ENCODE measurements around the gene ASIP. TPM values are rescaled to one million over a fixed set of nuclear protein-coding genes. Genes with fewer than 3 reads are reported as not detected.

The ASIP gene
- total RNA-seq, 1 experiment from 2014 or later: not detected

GRCh38 chr20:34300809-34301586 is 59.8 kb downstream of the ASIP start:
- Histone ChIP-seq H4K20me1 (ENCODE audit: control insufficient read depth, insufficient read depth, insufficient read length) (no peaks in the 10 kb centered on the region), H3T11ph (ENCODE audit: low read length) (no peak overlapping the region), H4K5ac (ENCODE audit: insufficient read length, low read depth, low read length) (no peak overlapping the region), H4K91ac (ENCODE audit: insufficient read length, low read depth, low read length) (no peak overlapping the region), H2BK12ac (ENCODE audit: insufficient read length, low read depth, low read length) (no peak overlapping the region), H2AK5ac (ENCODE audit: insufficient read length, low read length) (no peak overlapping the region), H3K18ac (ENCODE audit: insufficient read length, low read depth, low read length) (no peak overlapping the region), H3K4ac (ENCODE audit: low read depth, low read length) (no peak overlapping the region), H2BK20ac (ENCODE audit: low read depth, low read length, poor library complexity, severe bottlenecking) (no peak overlapping the region), H3K27me3 (ENCODE audit: insufficient read depth, low read length) (no peaks in the 10 kb centered on the region), H2BK5ac (ENCODE audit: insufficient read length, low read length) (no peak overlapping the region), H4K8ac (replicated peaks; ENCODE audit: insufficient read length, low read depth, low read length) (no peak overlapping the region), H3K9ac (ENCODE audit: extremely low read depth, insufficient read length, low read length) (no peak overlapping the region), H3K23me2 (ENCODE audit: insufficient read length, low read depth, low read length, poor library complexity, severe bottlenecking) (peaks cover 5% of the 10 kb centered on the region), H3K9me3 (ENCODE audit: control insufficient read depth, low read depth, low read length) (no peaks in the 10 kb centered on the region), H3K56ac (ENCODE audit: insufficient read length, low read depth, low read length) (no peak overlapping the region), H3K14ac (ENCODE audit: insufficient read depth, low read length) (no peak overlapping the region), H3K27ac (ENCODE audit: insufficient read length, low read depth, low read length) (no peak overlapping the region), H3K23ac (ENCODE audit: insufficient read length, low read depth, low read length) (no peak overlapping the region), H2AFZ (ENCODE audit: low read length) (no peak overlapping the region), H3K4me1 (ENCODE audit: insufficient read depth, low read length) (no peaks in the 10 kb centered on the region), H2BK15ac (ENCODE audit: low read depth, low read length) (no peak overlapping the region), H2BK120ac (ENCODE audit: low read depth, low read length, poor library complexity, severe bottlenecking) (no peak overlapping the region), H3K79me2 (ENCODE audit: insufficient read depth, low read length) (peaks cover 36% of the 10 kb centered on the region; the same call in 1 of the 2 replicates), H3K4me2 (ENCODE audit: insufficient read depth, insufficient read length, low read length) (peak overlapping the region; percentile 19), H3K79me1 (ENCODE audit: insufficient read depth, low read depth, low read length, poor library complexity, severe bottlenecking) (peaks cover 6% of the 10 kb centered on the region)
- Mint-ChIP-seq H3K27ac (peak overlapping the region in 2 of 3 experiments; percentile 30 to 53; a peak in 2 of 7 replicates), H3K36me3 (ENCODE audit: insufficient read depth in 1 of 3, low read depth in 3 of 3) (peaks cover 17 to 25% (median 18%) of the 10 kb centered on the region in 3 experiments), H3K4me3 (peak overlapping the region in 1 of 2 experiments; percentile 96; a peak in 3 of 5 replicates), H3K4me1 (peaks cover 4 to 7% of the 10 kb centered on the region in 2 experiments; a peak in 3 of 4 replicates), H3K27me3 (ENCODE audit: low read depth) (no peaks in the 10 kb centered on the region), H3K9me3 (no peaks in the 10 kb centered on the region; a peak in 1 of 5 replicates)
- no peak; the same call in 2 of the 3 replicates for TF ChIP-seq CTCF (conservative IDR thresholded peaks at IDR 0.05)
- WGBS (ENCODE audit: extremely low coverage, insufficient read length, low lambda C conversion rate): no CpG with 5 or more reads among the region's 7 CpGs
- DNase-seq: no peak

Data from H9 (cell line).